ENCODE data around the gene SLC9A3. TPM values are rescaled to one million over a fixed set of nuclear protein-coding genes. Genes with fewer than 3 reads are reported as not detected.

The SLC9A3 gene
- total RNA-seq, 1 experiment from 2014 or later = 1.5 TPM

- ChIA-PET RAD21 (ENCODE audit: low non-redundant PET in 1 of 2, low total read pairs in 2 of 2, uncharacterized antibody in 2 of 2, unreplicated experiment in 2 of 2) (no interaction called here), CTCF (no interaction called here), POLR2A (no interaction called here)
- no peak overlapping the region for H3K4me3 ChIP-seq (replicated peaks in 1 of 2; ENCODE audit: low read depth in 1 of 2, low read length in 2 of 2)
- DNase-seq (ENCODE audit: low read depth, low spot score) (no peak), ATAC-seq (no peak)
- no peak overlapping the region for H2AFZ ChIP-seq (ENCODE audit: low read depth, low read length, poor library complexity, severe bottlenecking)
- intact Hi-C loops (cut with micrococcal nuclease) = no loop called here
- H3K9me2 ChIP-seq (ENCODE audit: insufficient read depth) = no peaks in the 10 kb centered on the region
- no peaks in the 10 kb centered on the region for H3K79me2 ChIP-seq (ENCODE audit: insufficient read depth, low read length)
- H4K20me1 ChIP-seq (ENCODE audit: insufficient read depth) = no peaks in the 10 kb centered on the region
- H3K4me1 ChIP-seq (ENCODE audit: control insufficient read depth in 1 of 2, insufficient read depth in 2 of 2, low read length in 2 of 2) = peaks cover 0 to 25% of the 10 kb centered on the region in 2 experiments; a peak in 3 of 4 replicates
- no peaks in the 10 kb centered on the region for H3K36me3 ChIP-seq (ENCODE audit: control insufficient read depth in 1 of 2, insufficient read depth in 2 of 2, low read length in 2 of 2)
- no peak for TF ChIP-seq ATF3 (IDR thresholded peaks at IDR 0.05)
- TF ChIP-seq, protein P1, sequence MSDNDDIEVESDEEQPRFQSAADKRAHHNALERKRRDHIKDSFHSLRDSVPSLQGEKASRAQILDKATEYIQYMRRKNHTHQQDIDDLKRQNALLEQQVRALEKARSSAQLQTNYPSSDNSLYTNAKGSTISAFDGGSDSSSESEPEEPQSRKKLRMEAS (IDR thresholded peaks at IDR 0.05) = no peak
- TF ChIP-seq YY1 (IDR thresholded peaks at IDR 0.05; ENCODE audit: extremely low read depth, insufficient replicate concordance, low read depth, low read length) = no peak
- TF ChIP-seq SP1 (IDR thresholded peaks at IDR 0.05; ENCODE audit: low read depth) = no peak
- TF ChIP-seq, protein P2, sequence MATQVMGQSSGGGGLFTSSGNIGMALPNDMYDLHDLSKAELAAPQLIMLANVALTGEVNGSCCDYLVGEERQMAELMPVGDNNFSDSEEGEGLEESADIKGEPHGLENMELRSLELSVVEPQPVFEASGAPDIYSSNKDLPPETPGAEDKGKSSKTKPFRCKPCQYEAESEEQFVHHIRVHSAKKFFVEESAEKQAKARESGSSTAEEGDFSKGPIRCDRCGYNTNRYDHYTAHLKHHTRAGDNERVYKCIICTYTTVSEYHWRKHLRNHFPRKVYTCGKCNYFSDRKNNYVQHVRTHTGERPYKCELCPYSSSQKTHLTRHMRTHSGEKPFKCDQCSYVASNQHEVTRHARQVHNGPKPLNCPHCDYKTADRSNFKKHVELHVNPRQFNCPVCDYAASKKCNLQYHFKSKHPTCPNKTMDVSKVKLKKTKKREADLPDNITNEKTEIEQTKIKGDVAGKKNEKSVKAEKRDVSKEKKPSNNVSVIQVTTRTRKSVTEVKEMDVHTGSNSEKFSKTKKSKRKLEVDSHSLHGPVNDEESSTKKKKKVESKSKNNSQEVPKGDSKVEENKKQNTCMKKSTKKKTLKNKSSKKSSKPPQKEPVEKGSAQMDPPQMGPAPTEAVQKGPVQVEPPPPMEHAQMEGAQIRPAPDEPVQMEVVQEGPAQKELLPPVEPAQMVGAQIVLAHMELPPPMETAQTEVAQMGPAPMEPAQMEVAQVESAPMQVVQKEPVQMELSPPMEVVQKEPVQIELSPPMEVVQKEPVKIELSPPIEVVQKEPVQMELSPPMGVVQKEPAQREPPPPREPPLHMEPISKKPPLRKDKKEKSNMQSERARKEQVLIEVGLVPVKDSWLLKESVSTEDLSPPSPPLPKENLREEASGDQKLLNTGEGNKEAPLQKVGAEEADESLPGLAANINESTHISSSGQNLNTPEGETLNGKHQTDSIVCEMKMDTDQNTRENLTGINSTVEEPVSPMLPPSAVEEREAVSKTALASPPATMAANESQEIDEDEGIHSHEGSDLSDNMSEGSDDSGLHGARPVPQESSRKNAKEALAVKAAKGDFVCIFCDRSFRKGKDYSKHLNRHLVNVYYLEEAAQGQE (IDR thresholded peaks at IDR 0.05; ENCODE audit: low read depth) = no peak
- no peak for TF ChIP-seq ZFX (IDR thresholded peaks at IDR 0.05)
- TF ChIP-seq, protein P3, sequence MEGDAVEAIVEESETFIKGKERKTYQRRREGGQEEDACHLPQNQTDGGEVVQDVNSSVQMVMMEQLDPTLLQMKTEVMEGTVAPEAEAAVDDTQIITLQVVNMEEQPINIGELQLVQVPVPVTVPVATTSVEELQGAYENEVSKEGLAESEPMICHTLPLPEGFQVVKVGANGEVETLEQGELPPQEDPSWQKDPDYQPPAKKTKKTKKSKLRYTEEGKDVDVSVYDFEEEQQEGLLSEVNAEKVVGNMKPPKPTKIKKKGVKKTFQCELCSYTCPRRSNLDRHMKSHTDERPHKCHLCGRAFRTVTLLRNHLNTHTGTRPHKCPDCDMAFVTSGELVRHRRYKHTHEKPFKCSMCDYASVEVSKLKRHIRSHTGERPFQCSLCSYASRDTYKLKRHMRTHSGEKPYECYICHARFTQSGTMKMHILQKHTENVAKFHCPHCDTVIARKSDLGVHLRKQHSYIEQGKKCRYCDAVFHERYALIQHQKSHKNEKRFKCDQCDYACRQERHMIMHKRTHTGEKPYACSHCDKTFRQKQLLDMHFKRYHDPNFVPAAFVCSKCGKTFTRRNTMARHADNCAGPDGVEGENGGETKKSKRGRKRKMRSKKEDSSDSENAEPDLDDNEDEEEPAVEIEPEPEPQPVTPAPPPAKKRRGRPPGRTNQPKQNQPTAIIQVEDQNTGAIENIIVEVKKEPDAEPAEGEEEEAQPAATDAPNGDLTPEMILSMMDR (IDR thresholded peaks at IDR 0.05 in 2 of 3, conservative IDR thresholded peaks at IDR 0.05 in 1 of 3; ENCODE audit: borderline replicate concordance in 1 of 3, insufficient read depth in 1 of 3, low read depth in 2 of 3, low read length in 2 of 3) = no peak
- no peak for TF ChIP-seq JUND (IDR thresholded peaks at IDR 0.05)
- no peak for TF ChIP-seq SIN3A (IDR thresholded peaks at IDR 0.05; ENCODE audit: low read depth)
- no peak for TF ChIP-seq RAD21 (IDR thresholded peaks at IDR 0.05; ENCODE audit: low read depth)
- no peak for TF ChIP-seq POLR2AphosphoS5 (IDR thresholded peaks at IDR 0.05; ENCODE audit: low read depth, low read length)
- TF ChIP-seq EGR1 (IDR thresholded peaks at IDR 0.05; ENCODE audit: low read depth) = no peak
- no peak for TF ChIP-seq EZH2 (IDR thresholded peaks at IDR 0.05)
- no peak for TF ChIP-seq CBX3 (IDR thresholded peaks at IDR 0.05; ENCODE audit: low read depth)
- no peak for TF ChIP-seq CEBPB (IDR thresholded peaks at IDR 0.05; ENCODE audit: low read depth)
- no peak for TF ChIP-seq FOSL1 (IDR thresholded peaks at IDR 0.05; ENCODE audit: low read depth)
- no peak overlapping the region for H3K9ac ChIP-seq (ENCODE audit: low read length)
- H3K27me3 ChIP-seq (ENCODE audit: insufficient read depth, low read length) = no peaks in the 10 kb centered on the region
- no peak overlapping the region for H3K27ac ChIP-seq (ENCODE audit: low read depth, low read length)
- no peaks in the 10 kb centered on the region for H3K9me3 ChIP-seq (ENCODE audit: control insufficient read depth in 1 of 2, insufficient read depth in 1 of 2, low read depth in 1 of 2, low read length in 2 of 2)
- no peak overlapping the region for H3K4me2 ChIP-seq (ENCODE audit: low read length)
- BruUV-seq (replicated peaks) = no TSS peak
Measured at GRCh38 chr5:483434-484140, 40.7 kb downstream of the SLC9A3 start.
